ENCODE results near the gene MTHFD2L.

Gene MTHFD2L

DNA sequence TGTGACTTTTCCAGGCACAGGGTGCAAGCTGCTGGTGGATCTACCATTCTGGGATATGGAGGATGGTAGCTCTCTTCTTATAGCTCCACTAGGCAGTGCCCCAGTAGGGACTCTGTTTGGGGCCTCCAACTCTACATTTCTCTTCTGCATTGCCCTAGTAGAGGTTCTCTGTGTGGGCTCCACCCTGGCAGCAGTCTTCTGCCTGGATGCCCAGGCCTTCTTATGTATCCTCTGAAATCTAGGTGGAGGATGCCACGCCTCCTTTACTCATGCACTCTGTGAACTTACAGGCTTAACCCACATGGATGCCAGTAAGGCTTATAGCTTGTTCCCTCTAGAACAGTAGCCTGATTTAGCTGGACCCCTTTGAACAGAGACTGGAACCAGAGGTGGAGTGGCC is 186.1 kb downstream of the MTHFD2L start:
- DNase-seq: no peak
